HG02973 (cell line): ENCODE results near the gene RPS23.
"Not testable (repeated sequence)": the region's sequence is repeated elsewhere in the genome, so short reads cannot be mapped to it uniquely, and the experiment has no call there.

Experiments used
- ATAC-seq: cut with Tn5 transposase; IDR thresholded peaks from one replicate; pipeline ENCODE4 v1.9.1; 2021; ENCODE audit warnings: moderate library complexity; ENCODE audit not compliant: unreplicated experiment

RPS23 gene

GRCh38 chr5:82290908-82291307 is 12.8 kb upstream of the RPS23 start:
- no peak for ATAC-seq

DNA sequence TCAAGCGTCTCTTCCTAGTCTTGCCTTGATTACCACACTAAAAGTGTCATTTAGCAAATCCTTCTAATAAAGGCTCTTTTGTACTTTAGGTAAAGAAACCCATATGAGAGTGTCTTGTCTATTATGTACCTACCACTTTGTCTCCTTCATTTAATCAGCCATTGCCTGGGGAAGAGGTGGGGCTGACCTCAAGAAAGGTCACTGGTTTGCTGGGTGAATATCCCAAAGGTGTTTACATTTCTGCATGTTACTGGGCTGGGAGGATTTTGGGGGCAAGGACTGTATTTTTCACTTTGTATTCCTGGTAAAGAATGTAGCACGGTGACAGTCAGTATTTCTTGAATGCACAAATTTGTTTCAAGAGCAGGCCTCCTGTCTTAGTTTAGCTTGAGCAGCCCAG is 11.9 kb upstream of the RPS23 start:
- ATAC-seq = no peak

DNA sequence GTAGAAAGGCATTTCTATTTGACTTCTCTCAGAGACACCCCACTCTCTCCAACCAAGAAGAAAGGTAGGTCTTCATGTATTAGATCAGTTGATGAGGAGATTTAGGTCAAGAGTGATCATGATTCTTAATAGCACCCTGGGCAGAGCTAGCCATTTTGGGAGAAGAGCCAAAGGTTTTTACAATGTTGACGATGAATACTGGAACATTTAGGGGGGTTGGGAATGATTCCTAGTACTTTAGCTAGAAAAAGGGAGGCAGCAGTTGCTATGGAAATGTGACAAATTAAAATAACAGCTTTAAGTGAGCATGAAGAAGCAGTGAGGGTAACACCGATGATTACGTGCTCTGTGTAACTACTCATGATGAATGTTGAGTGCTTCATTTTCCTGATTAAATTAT is 9.5 kb upstream of the RPS23 start:
- no peak for ATAC-seq

GRCh38 chr5:82285206-82285605 is 7.1 kb upstream of the RPS23 start:
- no peak for ATAC-seq

GRCh38 chr5:82283893-82284292 is 5.7 kb upstream of the RPS23 start:
- ATAC-seq = no peak

GRCh38 chr5:82278711-82279370 is 687 bp upstream of the RPS23 start:
- ATAC-seq = no peak

GRCh38 chr5:82277613-82277986 is 554 bp downstream of the RPS23 start:
- peak; percentile 4 for ATAC-seq

GRCh38 chr5:82276800-82277612 is 1.1 kb downstream of the RPS23 start:
- no peak for ATAC-seq

GRCh38 chr5:82275216-82275664 is 2.9 kb downstream of the RPS23 start:
- no peak for ATAC-seq

- ATAC-seq = no peak
Measured at GRCh38 chr5:82274343-82275211, 3.6 kb downstream of the RPS23 start.

DNA sequence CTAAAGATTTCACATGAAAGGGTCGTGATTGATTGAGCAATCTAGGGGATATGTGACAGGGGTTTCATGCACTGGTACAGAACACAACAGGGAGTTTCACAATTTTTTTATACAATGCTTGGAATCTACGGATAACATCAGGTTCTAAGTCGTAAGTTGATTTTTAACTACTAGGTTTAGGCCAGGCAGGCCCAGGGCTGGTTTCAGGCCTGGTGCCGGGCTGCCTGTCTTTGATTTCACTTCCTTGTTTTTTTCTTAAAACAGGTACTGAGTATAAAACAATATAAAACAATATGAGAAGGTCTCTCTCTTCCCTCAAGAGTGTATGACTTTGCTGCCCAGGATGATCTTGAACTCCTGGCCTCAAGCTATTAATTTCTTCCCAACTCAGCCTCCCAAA is 4.7 kb downstream of the RPS23 start:
- ATAC-seq = not testable (repeated sequence)

GRCh38 chr5:82272571-82273356 is 5.4 kb downstream of the RPS23 start:
- not testable (repeated sequence) for ATAC-seq

DNA sequence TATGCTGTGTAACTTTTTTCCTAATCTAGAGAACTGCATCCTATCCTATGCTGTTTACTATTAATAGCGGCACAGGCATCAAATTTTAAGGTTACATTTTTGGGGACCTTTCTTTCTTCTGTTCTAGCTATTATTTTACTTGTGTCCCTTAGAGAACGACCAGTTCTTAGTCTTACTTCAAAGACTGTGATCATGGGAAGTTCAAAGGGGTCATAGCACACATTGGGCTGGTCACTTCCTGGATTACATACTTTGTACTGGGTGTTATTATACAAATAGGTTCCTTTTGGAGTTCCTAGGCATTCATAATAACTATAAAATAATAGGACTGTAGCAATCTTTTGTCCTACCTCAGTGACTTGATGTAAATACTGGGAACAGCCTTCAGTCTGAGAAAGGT is 8.8 kb downstream of the RPS23 start:
- not testable (repeated sequence) for ATAC-seq

- ATAC-seq = not testable (repeated sequence)
Measured at GRCh38 chr5:82267297-82267933, 10.7 kb downstream of the RPS23 start.

DNA sequence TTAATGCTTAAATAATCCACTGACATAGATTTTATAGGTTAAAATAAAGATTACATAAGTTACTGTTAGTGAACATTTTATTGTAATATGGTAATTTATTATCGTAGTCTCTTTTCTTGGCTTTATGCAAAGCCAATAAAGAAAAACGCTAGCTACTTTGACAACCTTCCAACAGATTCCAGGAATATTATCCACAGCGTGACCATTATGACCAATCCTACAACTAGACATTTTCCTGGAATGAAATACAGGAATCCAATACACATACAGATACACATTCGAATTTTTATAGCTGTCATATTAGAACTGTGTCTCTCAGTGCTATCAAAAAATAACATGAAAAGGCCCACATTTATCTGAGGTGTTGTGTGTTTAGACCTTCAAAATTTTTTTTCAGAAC is 13.1 kb downstream of the RPS23 start:
- no peak for ATAC-seq

- no peak for ATAC-seq
Measured at GRCh38 chr5:82259172-82259800, 18.9 kb downstream of the RPS23 start.

GRCh38 chr5:82257729-82258128 is 20.4 kb downstream of the RPS23 start:
- ATAC-seq = no peak

GRCh38 chr5:82257247-82257646 is 20.9 kb downstream of the RPS23 start:
- ATAC-seq = no peak

- ATAC-seq = no peak
Measured at GRCh38 chr5:82255844-82256243, 22.3 kb downstream of the RPS23 start.

- ATAC-seq = no peak
Measured at GRCh38 chr5:82252744-82253143, 25.4 kb downstream of the RPS23 start.
